Measurements from ENCODE around the gene MED28. TPM values are rescaled to one million over a fixed set of nuclear protein-coding genes. Genes with fewer than 3 reads are reported as not detected.

MED28 gene
- total and polyA plus RNA-seq, 10 of the 15 experiments (the other 5 are each of a cell fraction or from before 2014, with no cell fraction given), result 19.9 to 77.4 (median 52.0) TPM

- no peak for TF ChIP-seq ZBTB40 (IDR thresholded peaks at IDR 0.05; ENCODE audit: borderline replicate concordance)
- TF ChIP-seq E4F1 (IDR thresholded peaks at IDR 0.05; ENCODE audit: borderline replicate concordance, partially characterized antibody), result no peak
- 0 out of 2 replicates have a peak, but pooled peaks have one; percentile 50 for TF ChIP-seq NBN (IDR thresholded peaks at IDR 0.05)
- no peak for TF ChIP-seq RB1 (IDR thresholded peaks at IDR 0.05; ENCODE audit: borderline replicate concordance)
- no peak for TF ChIP-seq PAX5 (IDR thresholded peaks at IDR 0.05; ENCODE audit: borderline replicate concordance, low read depth, low read length)
- TF ChIP-seq EZH2 (IDR thresholded peaks at IDR 0.05; ENCODE audit: borderline replicate concordance, control insufficient read depth, low read depth, low read length), result no peak
- peak; percentile 78; the same call in 1 of the 3 replicates for TF ChIP-seq POU2F2 (IDR thresholded peaks at IDR 0.05; ENCODE audit: borderline replicate concordance, low read depth, low read length)
- TF ChIP-seq IRF4 (IDR thresholded peaks at IDR 0.05; ENCODE audit: low read depth, low read length), result no peak
- no peak for TF ChIP-seq SREBF1 (IDR thresholded peaks at IDR 0.05; ENCODE audit: low read length)
- no peak for TF ChIP-seq ZNF687 (IDR thresholded peaks at IDR 0.05)
- no peak for TF ChIP-seq GATAD2B (conservative IDR thresholded peaks at IDR 0.05; ENCODE audit: low read depth)
- no peak for TF ChIP-seq ZBED1 (IDR thresholded peaks at IDR 0.05; ENCODE audit: borderline replicate concordance)
- TF ChIP-seq ZNF622 (IDR thresholded peaks at IDR 0.05), result no peak
- TF ChIP-seq MYC (IDR thresholded peaks at IDR 0.05; ENCODE audit: insufficient read depth, insufficient read length, insufficient replicate concordance, low read length, severe bottlenecking), result no peak
- no peak; the same call in 1 of the 2 replicates for TF ChIP-seq BACH1 (IDR thresholded peaks at IDR 0.05; ENCODE audit: borderline replicate concordance)
- no peak for TF ChIP-seq PKNOX1 (IDR thresholded peaks at IDR 0.05)
- TF ChIP-seq FOS (IDR thresholded peaks at IDR 0.05; ENCODE audit: borderline replicate concordance, extremely low read depth, insufficient read length), result peak; percentile 24
- no peak for TF ChIP-seq SMARCA5 (IDR thresholded peaks at IDR 0.05)
These were observed at the start of gene MED28 (continued) for GRCh38 chr4:17614416-17615299.

Data from GM12878 (cell line).